Panc1 (cell line): ENCODE data around the gene NATD1. TPM values are rescaled to one million over a fixed set of nuclear protein-coding genes. Genes with fewer than 3 reads are reported as not detected.

Source experiments
- ATAC-seq: fragments of 200-7000 bp; cut with Tn5 transposase; 2 replicates; pipeline ENCODE4 v1.9.1; 2020; ENCODE audit warnings: mild to moderate bottlenecking, moderate library complexity
- BruUV-seq: library from RNA; stranded (reverse); fragments of 400-500 nt; replicated peaks from 2 replicates; lab custom pipeline; 2021; lab: Mats Ljungman, UMichigan
- CTCF ChIA-PET: fragments of 300-600 bp; sonication (Branson Sonifier 250); formaldehyde crosslinking; loops from one replicate; lab custom pipeline; 2022; ENCODE audit warnings: antibody characterized with exemption; lab: Charles Lee
- POLR2A ChIA-PET: fragments of 300-600 bp; sonication (Branson Sonifier 250); formaldehyde crosslinking; loops from one replicate; lab custom pipeline; 2022; ENCODE audit warnings: antibody characterized with exemption; lab: Charles Lee
- DNase-seq: peaks from one replicate; pipeline ENCODE4 v3.0.0-alpha.2; 2010; ENCODE audit warnings: low read depth, low spot score
- H3K27ac ChIP-seq: 2 replicates; pipeline ENCODE4 v1.5.1; 2011; ENCODE audit warnings: mild to moderate bottlenecking, low read length, inconsistent platforms
- H3K27me3 ChIP-seq: fragments of 200-500 bp; sonication (Bioruptor generic); 2 replicates; pipeline ENCODE4 v1.6.0; 2014; ENCODE audit warnings: low read length, inconsistent platforms; ENCODE audit not compliant: control insufficient read depth, insufficient read depth
- H3K36me3 ChIP-seq: fragments of 200-500 bp; sonication (Bioruptor generic); 2 replicates; pipeline ENCODE4 v1.5.1; 2014; ENCODE audit warnings: inconsistent platforms, mild to moderate bottlenecking, low read length, moderate library complexity; ENCODE audit not compliant: control insufficient read depth, insufficient read depth
- H3K4me1 ChIP-seq: 2 replicates; pipeline ENCODE4 v1.5.1; 2011; ENCODE audit warnings: inconsistent platforms, mild to moderate bottlenecking, low read length, moderate library complexity; ENCODE audit not compliant: control insufficient read depth, insufficient read depth
- H3K4me3 ChIP-seq, 2 experiments: 2 replicates each; pipeline ENCODE4 v1.5.1; 2011 to 2012; ENCODE audit warnings: low read depth in 2 of 2, low read length in 2 of 2, mild to moderate bottlenecking in 2 of 2, inconsistent platforms in 1 of 2, moderate library complexity in 1 of 2
- H3K9me3 ChIP-seq: fragments of 200-500 bp; sonication (Bioruptor generic); 2 replicates; pipeline ENCODE4 v1.5.1; 2014; ENCODE audit warnings: low read depth, mild to moderate bottlenecking, inconsistent platforms, low read length, moderate library complexity; ENCODE audit not compliant: control insufficient read depth, insufficient read depth
- CTCF ChIP-seq: fragments of 450-650 bp; IDR thresholded peaks from 2 replicates; pipeline ENCODE4 v1.5.1; 2017; ENCODE audit warnings: mild to moderate bottlenecking
- POLR2AphosphoS5 ChIP-seq: IDR thresholded peaks from 2 replicates; pipeline ENCODE4 v1.6.1; 2012; ENCODE audit warnings: mild to moderate bottlenecking, low read depth, low read length, moderate library complexity
- REST ChIP-seq, 2 experiments: IDR thresholded peaks; 2 replicates each; pipeline ENCODE4 v1.6.1; 2011 to 2012; ENCODE audit warnings: low read depth in 2 of 2, control low read depth in 1 of 2, low read length in 1 of 2, mild to moderate bottlenecking in 1 of 2, moderate library complexity in 1 of 2; ENCODE audit not compliant: insufficient read depth in 1 of 2
- SIN3A ChIP-seq: IDR thresholded peaks from 2 replicates; pipeline ENCODE4 v1.6.1; 2012; ENCODE audit warnings: low read depth, mild to moderate bottlenecking, low read length, moderate library complexity, borderline replicate concordance; ENCODE audit not compliant: insufficient read depth
- TCF7L2 ChIP-seq: IDR thresholded peaks from 2 replicates; pipeline ENCODE4 v1.6.1; 2011; ENCODE audit warnings: mild to moderate bottlenecking, low read depth, low read length, inconsistent platforms
- in situ Hi-C: cut with HindIII; loops from 2 replicates; pipeline ENCODE4 v1.10.0; 2016; ENCODE audit warnings: low sequenced_read_pairs, low pct_unique_long_range_greater_than_20kb
- intact Hi-C: fragments of 100-400 bp; cut with micrococcal nuclease; formaldehyde crosslinking; loops from one replicate; pipeline ENCODE4 v1.10.0; 2022; ENCODE audit not compliant: unreplicated experiment
- total RNA-seq: library from RNA; stranded (reverse); gene quantifications from one replicate; pipeline ENCODE4 v1.2.1, GENCODE V29; 2021; ENCODE audit not compliant: unreplicated experiment

Gene NATD1
- total RNA-seq, 1 experiment from 2014 or later: 2.8 TPM

GRCh38 chr17:21271454-21272183, 18.4 kb upstream of the NATD1 start:
- H3K27ac ChIP-seq: no peak overlapping the region
- in situ Hi-C loops: no loop called here
- ChIA-PET CTCF (no interaction called here), POLR2A (no interaction called here)
- no TSS peak for BruUV-seq
- no peaks in the 10 kb centered on the region for H3K36me3 ChIP-seq
- ATAC-seq: no peak
- intact Hi-C loops: no loop called here
- no peaks in the 10 kb centered on the region for H3K27me3 ChIP-seq
- no peak overlapping the region for H3K4me3 ChIP-seq
- no peak for DNase-seq
- no peaks in the 10 kb centered on the region; the same call in 1 of the 2 replicates for H3K4me1 ChIP-seq
- no peaks in the 10 kb centered on the region for H3K9me3 ChIP-seq
- no peak for TF ChIP-seq SIN3A
- TF ChIP-seq REST (IDR thresholded peaks at IDR 0.05; ENCODE audit: insufficient read depth in 1 of 2, low read depth in 2 of 2, low read length in 1 of 2): no peak
- no peak for TF ChIP-seq CTCF
- no peak for TF ChIP-seq POLR2AphosphoS5
- no peak for TF ChIP-seq TCF7L2

GRCh38 chr17:21269394-21269793, 16.2 kb upstream of the NATD1 start:
- no peak for DNase-seq
- no peaks in the 10 kb centered on the region for H3K9me3 ChIP-seq
- intact Hi-C loops (no loop called here), in situ Hi-C loops (no loop called here)
- no peak for ATAC-seq
- H3K27ac ChIP-seq: no peak overlapping the region
- ChIA-PET CTCF (interaction anchor here (0.6 kb wide), 1 partner anchor 134 kb away, joined by 4 read pairs; no protein-coding TSS in a partner anchor), POLR2A (no interaction called here)
- no TSS peak for BruUV-seq
- no peaks in the 10 kb centered on the region for H3K27me3 ChIP-seq
- TF ChIP-seq TCF7L2: no peak
- no peak for TF ChIP-seq POLR2AphosphoS5
- TF ChIP-seq REST (IDR thresholded peaks at IDR 0.05; ENCODE audit: insufficient read depth in 1 of 2, low read depth in 2 of 2, low read length in 1 of 2): no peak
- TF ChIP-seq SIN3A: no peak
- TF ChIP-seq CTCF: no peak
- H3K36me3 ChIP-seq: no peaks in the 10 kb centered on the region
- H3K4me1 ChIP-seq: no peaks in the 10 kb centered on the region
- H3K4me3 ChIP-seq: no peak overlapping the region
